WTC11 (cell line): ENCODE measurements around the gene FTCDNL1. TPM values are rescaled to one million over a fixed set of nuclear protein-coding genes. Genes with fewer than 3 reads are reported as not detected.

Experiments
- ATAC-seq: fragments of 200-7000 bp; cut with Tn5 transposase; 2 replicates; pipeline ENCODE4 v1.10.0; 2021; ENCODE audit warnings: mild to moderate bottlenecking, moderate library complexity
- CTCF ChIA-PET: fragments of 300-600 bp; sonication (Branson Sonifier 250); formaldehyde crosslinking; loops from one replicate; lab custom pipeline; 2021; ENCODE audit warnings: antibody characterized with exemption; lab: Charles Lee
- POLR2A ChIA-PET: fragments of 350-600 bp; sonication (Branson Sonifier 250); formaldehyde crosslinking; loops from one replicate; lab custom pipeline; 2021; ENCODE audit warnings: antibody characterized with exemption; lab: Charles Lee
- DNase-seq: peaks from one replicate; pipeline ENCODE4 v3.0.0; 2021; ENCODE audit warnings: low spot score
- H3K27ac Mint-ChIP-seq: 2 replicates; pipeline ENCODE4 v1.8.0; 2021; ENCODE audit warnings: mixed read lengths
- H3K27me3 Mint-ChIP-seq: 2 replicates; pipeline ENCODE4 v1.8.0; 2021; ENCODE audit warnings: low read depth, mild to moderate bottlenecking, moderate library complexity, mixed read lengths
- H3K36me3 Mint-ChIP-seq: 2 replicates; pipeline ENCODE4 v1.8.0; 2021; ENCODE audit warnings: mixed read lengths
- H3K4me1 Mint-ChIP-seq: 2 replicates; pipeline ENCODE4 v1.8.0; 2022; ENCODE audit warnings: mixed read lengths
- H3K4me3 Mint-ChIP-seq: 2 replicates; pipeline ENCODE4 v1.8.0; 2021; ENCODE audit warnings: mild to moderate bottlenecking, moderate library complexity, mixed read lengths
- H3K9me3 Mint-ChIP-seq: 2 replicates; pipeline ENCODE4 v1.8.0; 2021; ENCODE audit warnings: mixed read lengths
- CREM ChIP-seq: sonication (generic); formaldehyde crosslinking; IDR thresholded peaks from 2 replicates; pipeline ENCODE4 v1.8.1; 2022; ENCODE audit warnings: mild to moderate bottlenecking, missing genetic modification reagents, moderate library complexity
- CTCF ChIP-seq: fragments of 200-600 bp; IDR thresholded peaks from 2 replicates; pipeline ENCODE4 v1.8.0; 2022; ENCODE audit warnings: antibody characterized with exemption
- ELF4 ChIP-seq: sonication (generic); formaldehyde crosslinking; IDR thresholded peaks from 2 replicates; pipeline ENCODE4 v1.8.1; 2022; ENCODE audit warnings: low read depth, mild to moderate bottlenecking, moderate library complexity, missing genetic modification reagents
- GTF2I ChIP-seq: fragments of 250-450 bp; sonication (Bioruptor Pico); conservative IDR thresholded peaks from 2 replicates; pipeline ENCODE4 v1.4.0; 2021; ENCODE audit warnings: mild to moderate bottlenecking
- JAZF1 ChIP-seq: fragments of 250-450 bp; sonication (Bioruptor Pico); IDR thresholded peaks from 2 replicates; pipeline ENCODE4 v1.9.0; 2021; ENCODE audit warnings: moderate library complexity, mild to moderate bottlenecking, inconsistent platforms
- MXD4 ChIP-seq: fragments of 250-450 bp; sonication (Bioruptor Pico); IDR thresholded peaks from 2 replicates; pipeline ENCODE4 v1.8.0; 2021; ENCODE audit warnings: mild to moderate bottlenecking, moderate library complexity, borderline replicate concordance
- MYBL2 ChIP-seq: sonication (generic); formaldehyde crosslinking; IDR thresholded peaks from 2 replicates; pipeline ENCODE4 v1.8.1; 2023; ENCODE audit warnings: mild to moderate bottlenecking, moderate library complexity, missing genetic modification reagents
- NFE2L1 ChIP-seq: sonication (generic); formaldehyde crosslinking; IDR thresholded peaks from 2 replicates; pipeline ENCODE4 v1.8.1; 2023; ENCODE audit warnings: missing genetic modification reagents
- OVOL2 ChIP-seq: fragments of 250-450 bp; sonication (Bioruptor Pico); IDR thresholded peaks from 2 replicates; pipeline ENCODE4 v1.9.0; 2021; ENCODE audit warnings: mild to moderate bottlenecking, borderline replicate concordance
- PREB ChIP-seq: sonication (generic); formaldehyde crosslinking; IDR thresholded peaks from 2 replicates; pipeline ENCODE4 v1.8.1; 2022; ENCODE audit warnings: mild to moderate bottlenecking, missing genetic modification reagents, moderate library complexity, borderline replicate concordance
- TEAD4 ChIP-seq: sonication (generic); formaldehyde crosslinking; IDR thresholded peaks from 2 replicates; pipeline ENCODE4 v1.8.0; 2022; ENCODE audit warnings: mild to moderate bottlenecking, missing genetic modification reagents
- ZNF121 ChIP-seq: sonication (generic); formaldehyde crosslinking; IDR thresholded peaks from 2 replicates; pipeline ENCODE4 v1.8.0; 2023; ENCODE audit warnings: missing genetic modification reagents
- ZNF219 ChIP-seq: sonication (generic); formaldehyde crosslinking; IDR thresholded peaks from 2 replicates; pipeline ENCODE4 v1.8.0; 2023; ENCODE audit warnings: missing genetic modification reagents, mild to moderate bottlenecking, borderline replicate concordance
- ZNF317 ChIP-seq: sonication (generic); formaldehyde crosslinking; IDR thresholded peaks from 2 replicates; pipeline ENCODE4 v1.8.1; 2023; ENCODE audit warnings: low read depth, mild to moderate bottlenecking, moderate library complexity, missing genetic modification reagents, borderline replicate concordance
- total RNA-seq: library from RNA; stranded (reverse); gene quantifications from 3 replicates; pipeline ENCODE4 v1.2.3, GENCODE V29; 2021
- TF ChIP-seq, protein P1 (sequence below): sonication (generic); formaldehyde crosslinking; IDR thresholded peaks from 2 replicates; pipeline ENCODE4 v1.8.0; 2022; ENCODE audit warnings: missing genetic modification reagents
- TF ChIP-seq, protein P2 (sequence below): sonication (generic); formaldehyde crosslinking; IDR thresholded peaks from 2 replicates; pipeline ENCODE4 v1.8.1; 2023; ENCODE audit warnings: mild to moderate bottlenecking, missing genetic modification reagents
- TF ChIP-seq, protein P3 (sequence below): sonication (generic); formaldehyde crosslinking; IDR thresholded peaks from 2 replicates; pipeline ENCODE4 v1.8.0; 2022; ENCODE audit warnings: mild to moderate bottlenecking, missing genetic modification reagents

The FTCDNL1 gene
- total RNA-seq, 1 experiment from 2014 or later, result 0.85 TPM

DNA sequence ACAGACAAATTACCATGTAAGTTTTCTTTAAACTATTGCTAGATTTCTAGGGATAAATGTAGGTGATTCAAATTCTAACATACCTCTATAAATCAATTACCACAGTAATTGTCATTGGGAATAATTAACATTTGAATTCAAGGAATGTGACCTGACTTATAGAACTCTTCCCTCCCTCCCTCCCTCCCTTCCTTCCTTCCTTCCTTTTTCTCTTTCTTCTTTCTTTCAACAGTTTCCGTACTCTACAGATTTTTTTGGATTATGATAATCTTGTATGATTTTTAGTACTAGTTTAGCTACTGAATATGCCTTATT is 18.2 kb upstream of the FTCDNL1 start:
- Mint-ChIP-seq H3K9me3 (peaks cover 9% of the 10 kb centered on the region), H3K27ac (peak overlapping the region; percentile 99), H3K36me3 (peaks cover 8% of the 10 kb centered on the region), H3K27me3 (peaks cover 3% of the 10 kb centered on the region; the same call in 1 of the 2 replicates), H3K4me1 (peaks cover 41% of the 10 kb centered on the region), H3K4me3 (peak overlapping the region; percentile 55)
- CTCF ChIA-PET, result no interaction called here
- DNase-seq (no peak), ATAC-seq (peak; percentile 75)
- POLR2A ChIA-PET, result no interaction called here
- TF ChIP-seq OVOL2 (CRISPR knock-in tag), result no peak
- no peak for TF ChIP-seq JAZF1 (CRISPR knock-in tag)

DNA sequence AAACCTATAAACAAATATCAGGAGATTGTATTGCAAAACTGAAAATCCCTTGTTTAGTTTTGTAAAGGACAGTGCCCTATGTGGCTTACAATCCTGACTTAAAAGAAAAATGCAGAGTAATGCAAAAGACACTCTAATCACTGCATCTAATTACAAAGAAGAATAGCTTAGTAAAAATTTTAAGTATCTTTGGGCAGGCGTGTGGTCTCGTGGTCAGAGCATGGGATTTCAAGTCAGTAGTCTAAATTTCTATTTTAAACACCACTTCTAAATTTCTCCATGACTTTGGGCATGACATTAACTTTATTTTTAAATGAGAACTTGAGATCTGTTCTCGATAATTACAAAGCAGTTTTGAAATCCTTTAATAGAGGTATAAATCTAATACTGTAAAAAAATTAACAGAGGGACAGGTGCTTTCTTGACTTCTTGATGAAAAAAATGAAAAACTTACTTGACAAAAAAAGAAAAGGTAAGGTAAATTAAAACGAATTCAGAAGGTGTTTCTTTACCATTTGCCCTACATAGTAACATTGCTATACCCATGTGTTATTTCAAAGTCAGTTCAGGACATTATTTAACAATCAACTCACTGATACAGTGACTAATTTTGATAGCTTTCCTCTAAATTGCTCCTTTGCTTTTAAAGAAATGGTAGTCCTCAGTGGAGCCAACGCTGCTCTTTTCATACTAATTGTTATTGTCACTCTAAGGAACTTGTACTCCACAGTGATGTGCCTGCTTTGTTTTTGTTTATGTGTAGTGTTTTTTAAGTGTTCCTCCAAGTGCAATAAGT is 17.6 kb upstream of the FTCDNL1 start:
- ChIA-PET POLR2A (no interaction called here), CTCF (no interaction called here)
- Mint-ChIP-seq H3K27me3 (peaks cover 3% of the 10 kb centered on the region; the same call in 1 of the 2 replicates), H3K36me3 (peaks cover 3% of the 10 kb centered on the region), H3K4me1 (peaks cover 41% of the 10 kb centered on the region), H3K27ac (peak overlapping the region; percentile 99), H3K9me3 (peaks cover 3% of the 10 kb centered on the region), H3K4me3 (peak overlapping the region; percentile 55)
- no peak for DNase-seq
- peak; percentile 66 for ATAC-seq
- no peak for TF ChIP-seq TEAD4
- no peak for TF ChIP-seq CREM (CRISPR knock-in tag)
- TF ChIP-seq CTCF, result no peak
- TF ChIP-seq MXD4 (CRISPR knock-in tag), result no peak
- no peak for TF ChIP-seq GTF2I
- TF ChIP-seq, protein P1, sequence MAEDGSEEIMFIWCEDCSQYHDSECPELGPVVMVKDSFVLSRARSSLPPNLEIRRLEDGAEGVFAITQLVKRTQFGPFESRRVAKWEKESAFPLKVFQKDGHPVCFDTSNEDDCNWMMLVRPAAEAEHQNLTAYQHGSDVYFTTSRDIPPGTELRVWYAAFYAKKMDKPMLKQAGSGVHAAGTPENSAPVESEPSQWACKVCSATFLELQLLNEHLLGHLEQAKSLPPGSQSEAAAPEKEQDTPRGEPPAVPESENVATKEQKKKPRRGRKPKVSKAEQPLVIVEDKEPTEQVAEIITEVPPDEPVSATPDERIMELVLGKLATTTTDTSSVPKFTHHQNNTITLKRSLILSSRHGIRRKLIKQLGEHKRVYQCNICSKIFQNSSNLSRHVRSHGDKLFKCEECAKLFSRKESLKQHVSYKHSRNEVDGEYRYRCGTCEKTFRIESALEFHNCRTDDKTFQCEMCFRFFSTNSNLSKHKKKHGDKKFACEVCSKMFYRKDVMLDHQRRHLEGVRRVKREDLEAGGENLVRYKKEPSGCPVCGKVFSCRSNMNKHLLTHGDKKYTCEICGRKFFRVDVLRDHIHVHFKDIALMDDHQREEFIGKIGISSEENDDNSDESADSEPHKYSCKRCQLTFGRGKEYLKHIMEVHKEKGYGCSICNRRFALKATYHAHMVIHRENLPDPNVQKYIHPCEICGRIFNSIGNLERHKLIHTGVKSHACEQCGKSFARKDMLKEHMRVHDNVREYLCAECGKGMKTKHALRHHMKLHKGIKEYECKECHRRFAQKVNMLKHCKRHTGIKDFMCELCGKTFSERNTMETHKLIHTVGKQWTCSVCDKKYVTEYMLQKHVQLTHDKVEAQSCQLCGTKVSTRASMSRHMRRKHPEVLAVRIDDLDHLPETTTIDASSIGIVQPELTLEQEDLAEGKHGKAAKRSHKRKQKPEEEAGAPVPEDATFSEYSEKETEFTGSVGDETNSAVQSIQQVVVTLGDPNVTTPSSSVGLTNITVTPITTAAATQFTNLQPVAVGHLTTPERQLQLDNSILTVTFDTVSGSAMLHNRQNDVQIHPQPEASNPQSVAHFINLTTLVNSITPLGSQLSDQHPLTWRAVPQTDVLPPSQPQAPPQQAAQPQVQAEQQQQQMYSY (CRISPR knock-in tag), result no peak
- no peak for TF ChIP-seq PREB
- no peak for TF ChIP-seq ELF4 (CRISPR knock-in tag)
- TF ChIP-seq ZNF219 (CRISPR knock-in tag), result no peak
- TF ChIP-seq ZNF317 (CRISPR knock-in tag), result no peak
- no peak for TF ChIP-seq NFE2L1 (CRISPR knock-in tag)
- TF ChIP-seq ZNF121 (CRISPR knock-in tag), result no peak

GRCh38 chr2:199865905-199866304 is 14.9 kb upstream of the FTCDNL1 start:
- no peaks in the 10 kb centered on the region for H3K9me3 Mint-ChIP-seq
- H3K4me3 Mint-ChIP-seq, result no peak overlapping the region
- H3K27me3 Mint-ChIP-seq, result peaks cover 3% of the 10 kb centered on the region; the same call in 1 of the 2 replicates
- ATAC-seq (no peak), DNase-seq (no peak)
- POLR2A ChIA-PET, result no interaction called here
- CTCF ChIA-PET, result no interaction called here
- H3K27ac Mint-ChIP-seq, result no peak overlapping the region
- H3K4me1 Mint-ChIP-seq, result peaks cover 45% of the 10 kb centered on the region
- no peak for TF ChIP-seq MYBL2 (CRISPR knock-in tag)
- TF ChIP-seq, protein P2, sequence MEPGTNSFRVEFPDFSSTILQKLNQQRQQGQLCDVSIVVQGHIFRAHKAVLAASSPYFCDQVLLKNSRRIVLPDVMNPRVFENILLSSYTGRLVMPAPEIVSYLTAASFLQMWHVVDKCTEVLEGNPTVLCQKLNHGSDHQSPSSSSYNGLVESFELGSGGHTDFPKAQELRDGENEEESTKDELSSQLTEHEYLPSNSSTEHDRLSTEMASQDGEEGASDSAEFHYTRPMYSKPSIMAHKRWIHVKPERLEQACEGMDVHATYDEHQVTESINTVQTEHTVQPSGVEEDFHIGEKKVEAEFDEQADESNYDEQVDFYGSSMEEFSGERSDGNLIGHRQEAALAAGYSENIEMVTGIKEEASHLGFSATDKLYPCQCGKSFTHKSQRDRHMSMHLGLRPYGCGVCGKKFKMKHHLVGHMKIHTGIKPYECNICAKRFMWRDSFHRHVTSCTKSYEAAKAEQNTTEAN (CRISPR knock-in tag), result no peak
- TF ChIP-seq, protein P3, sequence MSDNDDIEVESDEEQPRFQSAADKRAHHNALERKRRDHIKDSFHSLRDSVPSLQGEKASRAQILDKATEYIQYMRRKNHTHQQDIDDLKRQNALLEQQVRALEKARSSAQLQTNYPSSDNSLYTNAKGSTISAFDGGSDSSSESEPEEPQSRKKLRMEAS (CRISPR knock-in tag), result no peak
- H3K36me3 Mint-ChIP-seq, result no peaks in the 10 kb centered on the region
